ENCODE results near the gene HNRNPA2B1. TPM values are rescaled to one million over a fixed set of nuclear protein-coding genes. Genes with fewer than 3 reads are reported as not detected.

Gene HNRNPA2B1
- total and polyA plus RNA-seq, 2 of the 8 experiments (the other 6 are each of a cell fraction or from before 2014, with no cell fraction given): 276 to 1,255 TPM

DNA sequence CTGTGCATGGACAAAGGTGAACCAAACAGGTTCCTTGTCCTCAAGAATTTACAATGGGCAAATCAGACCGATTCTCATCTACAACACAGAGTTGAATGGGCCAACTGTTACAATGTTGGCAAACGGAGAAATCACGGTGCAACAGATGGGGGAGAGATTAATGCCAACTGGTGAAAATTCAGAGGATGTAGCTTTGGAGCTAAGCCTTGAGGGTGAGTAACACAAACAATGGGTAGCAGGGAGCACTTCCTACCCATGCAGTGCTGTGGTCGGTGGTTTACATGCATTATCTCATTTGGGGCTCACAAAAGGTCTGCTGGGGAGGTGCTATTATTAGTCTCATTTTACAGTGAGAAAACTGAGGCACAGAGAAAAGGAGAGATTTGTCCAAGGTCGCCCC lies 49.5 kb downstream of the HNRNPA2B1 start (continued):
- TF ChIP-seq, protein P1, sequence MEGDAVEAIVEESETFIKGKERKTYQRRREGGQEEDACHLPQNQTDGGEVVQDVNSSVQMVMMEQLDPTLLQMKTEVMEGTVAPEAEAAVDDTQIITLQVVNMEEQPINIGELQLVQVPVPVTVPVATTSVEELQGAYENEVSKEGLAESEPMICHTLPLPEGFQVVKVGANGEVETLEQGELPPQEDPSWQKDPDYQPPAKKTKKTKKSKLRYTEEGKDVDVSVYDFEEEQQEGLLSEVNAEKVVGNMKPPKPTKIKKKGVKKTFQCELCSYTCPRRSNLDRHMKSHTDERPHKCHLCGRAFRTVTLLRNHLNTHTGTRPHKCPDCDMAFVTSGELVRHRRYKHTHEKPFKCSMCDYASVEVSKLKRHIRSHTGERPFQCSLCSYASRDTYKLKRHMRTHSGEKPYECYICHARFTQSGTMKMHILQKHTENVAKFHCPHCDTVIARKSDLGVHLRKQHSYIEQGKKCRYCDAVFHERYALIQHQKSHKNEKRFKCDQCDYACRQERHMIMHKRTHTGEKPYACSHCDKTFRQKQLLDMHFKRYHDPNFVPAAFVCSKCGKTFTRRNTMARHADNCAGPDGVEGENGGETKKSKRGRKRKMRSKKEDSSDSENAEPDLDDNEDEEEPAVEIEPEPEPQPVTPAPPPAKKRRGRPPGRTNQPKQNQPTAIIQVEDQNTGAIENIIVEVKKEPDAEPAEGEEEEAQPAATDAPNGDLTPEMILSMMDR (IDR thresholded peaks at IDR 0.05; ENCODE audit: control extremely low read depth in 1 of 3, insufficient read depth in 1 of 3, low read depth in 1 of 3, low read length in 3 of 3): no peak
- TF ChIP-seq SP1 (IDR thresholded peaks at IDR 0.05; ENCODE audit: low read depth, low read length): no peak
- TF ChIP-seq FOSL1 (IDR thresholded peaks at IDR 0.05; ENCODE audit: insufficient read depth, low read depth, low read length): no peak
- no peak for TF ChIP-seq RFX5 (IDR thresholded peaks at IDR 0.05; ENCODE audit: borderline replicate concordance, low read depth, low read length)
- TF ChIP-seq SIRT6 (IDR thresholded peaks at IDR 0.05; ENCODE audit: low read length): no peak
- no peak for TF ChIP-seq NANOG (IDR thresholded peaks at IDR 0.05; ENCODE audit: insufficient read depth, low read depth, low read length, poor library complexity, severe bottlenecking)
- no peak for TF ChIP-seq SIN3A (conservative IDR thresholded peaks at IDR 0.05 in 1 of 2, IDR thresholded peaks at IDR 0.05 in 1 of 2; ENCODE audit: low read depth in 1 of 2, low read length in 2 of 2)
- no peak for TF ChIP-seq YY1 (IDR thresholded peaks at IDR 0.05; ENCODE audit: low read depth, low read length)

All from H1 (cell line).